Glutamatergic neuron (in vitro differentiated cells): Measurements from ENCODE around the gene BTBD2. TPM values are rescaled to one million over a fixed set of nuclear protein-coding genes. Genes with fewer than 3 reads are reported as not detected.
A peak's percentile ranks its signal among the peaks of the same experiment; 100 is the strongest.

Experiments used
- DNase-seq: peaks from one replicate; pipeline ENCODE4 v3.0.0; 2022
- H3K27ac Mint-ChIP-seq: one replicate; pipeline ENCODE4 v1.8.0; 2020; ENCODE audit warnings: mild to moderate bottlenecking, mixed read lengths, inconsistent platforms; ENCODE audit not compliant: unreplicated experiment
- H3K27me3 Mint-ChIP-seq: one replicate; pipeline ENCODE4 v1.8.0; 2020; ENCODE audit warnings: mild to moderate bottlenecking, moderate library complexity, mixed read lengths, inconsistent platforms; ENCODE audit not compliant: unreplicated experiment
- H3K36me3 Mint-ChIP-seq: one replicate; pipeline ENCODE4 v1.8.0; 2020; ENCODE audit warnings: mild to moderate bottlenecking, mixed read lengths, inconsistent platforms; ENCODE audit not compliant: unreplicated experiment
- H3K4me1 Mint-ChIP-seq: one replicate; pipeline ENCODE4 v1.8.0; 2020; ENCODE audit warnings: mild to moderate bottlenecking, low read depth, mixed read lengths, inconsistent platforms; ENCODE audit not compliant: unreplicated experiment
- H3K4me3 Mint-ChIP-seq: one replicate; pipeline ENCODE4 v1.8.0; 2020; ENCODE audit warnings: mild to moderate bottlenecking, mixed read lengths, inconsistent platforms; ENCODE audit not compliant: unreplicated experiment
- H3K9me3 Mint-ChIP-seq: one replicate; pipeline ENCODE4 v1.8.0; 2020; ENCODE audit warnings: mild to moderate bottlenecking, moderate library complexity, mixed read lengths, inconsistent platforms; ENCODE audit not compliant: unreplicated experiment
- total RNA-seq: library from RNA; stranded (reverse); fragmentation: NEBNext Ultra II Directional; extraction: Animal tissue kit (Norgen Biotek cat#: 25700); gene quantifications from one replicate; pipeline ENCODE4 v1.2.1, GENCODE V29; 2021; ENCODE audit not compliant: unreplicated experiment
- TF ChIP-seq, protein P1 (sequence below): fragments of 200-600 bp; sonication (generic); IDR thresholded peaks from one replicate; pipeline ENCODE4 v1.5.0; 2021; ENCODE audit not compliant: partially characterized antibody, unreplicated experiment

BTBD2 gene
- total RNA-seq, 1 donor from 2014 or later: 70.4 TPM

DNA sequence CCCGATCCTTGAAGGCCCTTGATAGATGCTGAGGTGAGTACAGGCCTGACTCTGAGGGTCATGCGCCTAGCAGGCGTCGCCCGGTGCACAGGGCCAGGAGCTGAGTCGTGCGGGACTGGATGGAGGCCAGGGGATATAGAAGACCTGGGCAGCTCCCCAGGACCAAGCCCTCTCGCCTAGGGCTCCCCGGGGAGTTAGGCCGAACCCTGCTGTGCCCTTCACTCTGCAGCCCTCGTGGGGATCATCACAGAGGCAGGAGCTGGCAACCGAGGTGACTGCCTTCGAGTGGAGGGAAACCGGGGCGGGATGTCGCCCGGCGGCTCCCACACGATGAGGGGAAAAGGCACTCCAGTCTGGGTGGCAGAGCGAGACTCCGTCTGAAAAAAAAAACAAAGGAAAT lies 62.9 kb downstream of the BTBD2 start:
- H3K9me3 Mint-ChIP-seq: peaks cover 5% of the 10 kb centered on the region
- no peak overlapping the region for H3K4me3 Mint-ChIP-seq
- H3K4me1 Mint-ChIP-seq: peaks cover 6% of the 10 kb centered on the region
- no peak overlapping the region for H3K27ac Mint-ChIP-seq
- peaks cover 7% of the 10 kb centered on the region for H3K27me3 Mint-ChIP-seq
- TF ChIP-seq, protein P1, sequence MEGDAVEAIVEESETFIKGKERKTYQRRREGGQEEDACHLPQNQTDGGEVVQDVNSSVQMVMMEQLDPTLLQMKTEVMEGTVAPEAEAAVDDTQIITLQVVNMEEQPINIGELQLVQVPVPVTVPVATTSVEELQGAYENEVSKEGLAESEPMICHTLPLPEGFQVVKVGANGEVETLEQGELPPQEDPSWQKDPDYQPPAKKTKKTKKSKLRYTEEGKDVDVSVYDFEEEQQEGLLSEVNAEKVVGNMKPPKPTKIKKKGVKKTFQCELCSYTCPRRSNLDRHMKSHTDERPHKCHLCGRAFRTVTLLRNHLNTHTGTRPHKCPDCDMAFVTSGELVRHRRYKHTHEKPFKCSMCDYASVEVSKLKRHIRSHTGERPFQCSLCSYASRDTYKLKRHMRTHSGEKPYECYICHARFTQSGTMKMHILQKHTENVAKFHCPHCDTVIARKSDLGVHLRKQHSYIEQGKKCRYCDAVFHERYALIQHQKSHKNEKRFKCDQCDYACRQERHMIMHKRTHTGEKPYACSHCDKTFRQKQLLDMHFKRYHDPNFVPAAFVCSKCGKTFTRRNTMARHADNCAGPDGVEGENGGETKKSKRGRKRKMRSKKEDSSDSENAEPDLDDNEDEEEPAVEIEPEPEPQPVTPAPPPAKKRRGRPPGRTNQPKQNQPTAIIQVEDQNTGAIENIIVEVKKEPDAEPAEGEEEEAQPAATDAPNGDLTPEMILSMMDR: no peak
- no peaks in the 10 kb centered on the region for H3K36me3 Mint-ChIP-seq
- no peak for DNase-seq

DNA sequence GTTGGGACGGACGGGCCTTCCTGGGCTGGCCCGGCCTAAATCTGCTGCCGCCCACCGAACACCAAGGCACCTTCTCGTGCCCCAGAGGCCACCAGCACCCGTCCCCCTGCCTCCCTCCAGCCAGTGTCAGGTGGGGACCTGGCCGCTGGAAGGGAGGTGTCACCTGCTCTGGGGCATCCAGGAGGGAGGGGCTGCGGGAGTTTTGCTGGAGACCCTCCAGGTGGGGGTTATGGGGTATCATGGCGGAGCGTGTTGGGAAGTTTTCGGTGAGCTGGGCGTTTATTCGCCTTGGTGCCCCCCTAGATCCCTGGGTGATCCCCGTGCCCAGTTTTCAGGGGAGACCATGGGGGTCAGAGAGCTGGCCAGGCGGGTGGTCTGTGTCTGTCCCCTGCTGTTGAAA lies 64.9 kb downstream of the BTBD2 start:
- Mint-ChIP-seq H3K4me1 (peaks cover 4% of the 10 kb centered on the region), H3K36me3 (no peaks in the 10 kb centered on the region), H3K9me3 (peaks cover 4% of the 10 kb centered on the region), H3K27ac (peak overlapping the region; percentile 12), H3K27me3 (peaks cover 4% of the 10 kb centered on the region), H3K4me3 (no peak overlapping the region)
- TF ChIP-seq, protein P1: no peak
- no peak for DNase-seq

DNA sequence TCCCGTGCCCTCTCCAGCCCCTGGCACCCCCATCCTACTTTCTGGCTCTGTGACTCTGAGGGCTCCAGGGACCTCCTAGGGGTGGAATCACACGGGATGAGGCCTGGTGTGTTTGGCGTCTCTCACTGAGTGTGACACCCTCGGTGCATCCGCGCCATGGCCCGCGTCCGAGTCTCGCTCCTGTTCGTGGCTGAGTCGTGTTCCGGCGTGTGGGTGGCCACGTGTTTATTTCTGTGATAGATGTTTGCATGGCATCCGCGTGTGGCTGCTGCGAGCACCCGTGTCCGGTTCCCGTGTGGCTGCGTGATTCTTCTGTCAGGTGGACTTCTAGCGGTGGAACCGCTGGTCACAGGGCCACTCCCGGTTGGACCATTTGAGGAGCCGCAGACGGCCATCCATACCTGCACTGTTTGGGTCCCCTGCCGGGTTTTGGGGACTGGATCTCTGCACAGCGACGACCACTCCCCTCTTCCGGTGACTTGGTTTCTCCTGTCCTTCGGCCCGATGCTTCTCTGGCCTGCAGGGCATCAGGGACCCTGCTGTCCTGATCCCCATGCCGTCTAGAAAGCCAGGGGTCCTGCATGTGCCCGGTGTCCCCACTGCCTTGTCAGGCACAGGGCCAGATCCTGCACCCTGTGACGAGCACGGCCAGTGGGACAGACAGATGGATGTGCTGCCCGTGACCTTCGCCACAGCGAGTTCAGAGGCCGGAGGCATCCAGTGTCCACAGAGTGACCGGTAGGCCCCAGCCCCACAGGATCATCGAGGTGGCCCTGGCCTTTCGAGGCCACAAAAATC lies 66.0 kb downstream of the BTBD2 start:
- peaks cover 4% of the 10 kb centered on the region for H3K27me3 Mint-ChIP-seq
- TF ChIP-seq, protein P1: no peak
- H3K9me3 Mint-ChIP-seq: peaks cover 4% of the 10 kb centered on the region
- H3K27ac Mint-ChIP-seq: no peak overlapping the region
- no peak for DNase-seq
- H3K4me1 Mint-ChIP-seq: peaks cover 4% of the 10 kb centered on the region
- H3K4me3 Mint-ChIP-seq: no peak overlapping the region
- no peaks in the 10 kb centered on the region for H3K36me3 Mint-ChIP-seq

DNA sequence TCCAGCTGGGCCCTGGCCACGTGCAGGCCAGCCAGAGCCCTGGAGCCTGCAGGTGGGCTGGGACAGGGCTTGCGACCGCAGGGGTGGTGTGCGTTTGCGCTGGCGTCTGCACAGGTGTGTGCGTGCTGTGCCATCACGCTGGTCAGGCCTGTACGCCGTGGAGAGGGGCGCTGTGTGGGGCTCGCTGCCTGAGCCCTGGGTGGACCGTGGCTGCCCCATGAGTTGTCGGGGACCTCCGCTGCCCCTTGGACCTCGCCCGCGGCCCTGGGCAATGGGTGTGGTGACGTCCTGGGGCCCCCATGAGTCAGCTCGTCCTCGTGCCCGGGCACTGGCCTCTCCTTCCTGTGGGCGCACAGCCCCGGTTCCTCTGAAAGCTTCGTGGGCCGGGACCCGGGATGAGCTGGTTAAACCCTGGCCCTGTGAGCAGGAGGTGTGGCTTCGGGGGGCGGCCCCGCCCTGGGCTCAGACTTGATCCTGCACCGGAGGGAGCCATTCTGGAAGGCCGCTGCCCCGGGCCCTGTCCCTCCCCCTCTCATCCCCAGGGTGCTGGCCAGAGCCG lies 67.8 kb downstream of the BTBD2 start:
- Mint-ChIP-seq H3K36me3 (no peaks in the 10 kb centered on the region), H3K27me3 (peaks cover 8% of the 10 kb centered on the region), H3K4me3 (no peak overlapping the region), H3K4me1 (peaks cover 13% of the 10 kb centered on the region), H3K27ac (no peak overlapping the region), H3K9me3 (peaks cover 9% of the 10 kb centered on the region)
- no peak for DNase-seq
- TF ChIP-seq, protein P1: no peak

DNA sequence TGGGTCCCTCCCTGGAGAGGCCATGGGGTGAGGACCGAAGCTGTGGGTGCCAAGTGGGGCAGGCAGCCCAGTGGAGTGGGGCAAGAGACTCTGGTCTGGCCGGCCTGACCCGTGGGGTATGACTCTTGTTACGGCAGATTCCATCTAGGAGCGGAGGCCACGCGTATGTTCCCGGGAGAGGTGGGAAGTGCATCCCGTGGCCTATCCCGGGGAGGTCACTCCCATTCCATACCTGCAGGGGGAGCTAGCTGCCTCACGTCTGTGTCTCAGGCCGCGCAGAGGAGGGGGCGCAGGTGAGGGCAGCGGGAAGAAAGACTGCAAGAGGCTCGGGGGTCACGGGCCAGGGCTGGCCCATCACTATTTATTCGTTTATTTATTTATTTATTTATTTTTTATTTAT lies 69.6 kb downstream of the BTBD2 start:
- DNase-seq: peak; percentile 81
- no peak overlapping the region for H3K27ac Mint-ChIP-seq
- no peaks in the 10 kb centered on the region for H3K36me3 Mint-ChIP-seq
- TF ChIP-seq, protein P1: peak; percentile 73
- peaks cover 8% of the 10 kb centered on the region for H3K9me3 Mint-ChIP-seq
- peaks cover 13% of the 10 kb centered on the region for H3K4me1 Mint-ChIP-seq
- H3K4me3 Mint-ChIP-seq: no peak overlapping the region
- H3K27me3 Mint-ChIP-seq: peaks cover 6% of the 10 kb centered on the region
